ENCODE measurements around the gene FTCDNL1. TPM values are rescaled to one million over a fixed set of nuclear protein-coding genes. Genes with fewer than 3 reads are reported as not detected.

FTCDNL1 gene
- polyA plus RNA-seq, 3 donors: 2.4 to 7.3 (median 4.1) TPM

GRCh38 chr2:199862788-199863187 is 11.8 kb upstream of the FTCDNL1 start:
- Histone ChIP-seq H3K27ac (ENCODE audit: low read depth in 1 of 2, low read length in 2 of 2) (no peak overlapping the region), H3K4me1 (ENCODE audit: control insufficient read depth in 1 of 2, insufficient read depth in 2 of 2, low read length in 2 of 2) (peaks cover 0 to 7% of the 10 kb centered on the region in 2 donors), H3K4me3 (replicated peaks in 1 of 3; ENCODE audit: low read depth in 2 of 3, low read length in 3 of 3) (no peak overlapping the region), H3K4me2 (replicated peaks; ENCODE audit: extremely low read depth, low read length, poor library complexity, severe bottlenecking) (no peak overlapping the region), H2AFZ (ENCODE audit: insufficient read depth, low read depth, low read length, poor library complexity, severe bottlenecking) (no peak overlapping the region), H3K9ac (ENCODE audit: insufficient read depth, low read length, poor library complexity, severe bottlenecking) (no peak overlapping the region), H3K27me3 (ENCODE audit: control insufficient read depth in 2 of 2, insufficient read depth in 2 of 2, low read length in 2 of 2) (no peaks in the 10 kb centered on the region), H4K20me1 (ENCODE audit: insufficient read depth, low read length) (no peaks in the 10 kb centered on the region), H3K79me2 (ENCODE audit: insufficient read depth, low read length) (no peaks in the 10 kb centered on the region), H3K36me3 (replicated peaks in 1 of 2; ENCODE audit: control insufficient read depth in 1 of 2, insufficient read depth in 2 of 2, low read length in 2 of 2) (no peaks in the 10 kb centered on the region), H3K9me3 (replicated peaks in 1 of 2; ENCODE audit: control insufficient read depth in 1 of 2, insufficient read depth in 1 of 2, low read length in 2 of 2) (no peaks in the 10 kb centered on the region)
- no CpG with 5 or more reads among the region's 3 CpGs for WGBS (ENCODE audit: insufficient coverage)
- no peaks in the 10 kb centered on the region for H3K27me3 Mint-ChIP-seq (ENCODE audit: low read depth in 3 of 3)
- H3K36me3 Mint-ChIP-seq: no peaks in the 10 kb centered on the region
- TF ChIP-seq CTCF (IDR thresholded peaks at IDR 0.05): no peak
- peaks cover 6% of the 10 kb centered on the region for H3K4me1 Mint-ChIP-seq
- no peaks in the 10 kb centered on the region for H3K9me3 Mint-ChIP-seq
- intact Hi-C loops (cut with micrococcal nuclease): loop anchor here in 1 of 2 donors (5.0 kb wide), 1 partner anchor 160 kb away; no protein-coding TSS in a partner anchor
- H3K27ac Mint-ChIP-seq: peak overlapping the region in 1 of 7 donors; percentile 45
- DNase-seq: no peak
- no peak overlapping the region for H3K4me3 Mint-ChIP-seq

GRCh38 chr2:199861132-199861774 is 10.3 kb upstream of the FTCDNL1 start:
- H3K27me3 Mint-ChIP-seq (ENCODE audit: low read depth in 3 of 3): peaks cover 0 to 2% (median 1%) of the 10 kb centered on the region in 3 donors

More at GRCh38 chr2:199861132-199861774, 10.3 kb upstream of the FTCDNL1 start:
- no CpG with 5 or more reads among the region's 4 CpGs for WGBS (ENCODE audit: insufficient coverage)
- peaks cover 0 to 7% of the 10 kb centered on the region in 2 donors for H3K4me1 ChIP-seq (ENCODE audit: control insufficient read depth in 1 of 2, insufficient read depth in 2 of 2, low read length in 2 of 2)
- peak; percentile 71 for TF ChIP-seq CTCF (IDR thresholded peaks at IDR 0.05)
- H3K27ac ChIP-seq (ENCODE audit: low read depth in 1 of 2, low read length in 2 of 2): no peak overlapping the region
- H3K9ac ChIP-seq (ENCODE audit: insufficient read depth, low read length, poor library complexity, severe bottlenecking): no peak overlapping the region
- no peaks in the 10 kb centered on the region for H4K20me1 ChIP-seq (ENCODE audit: insufficient read depth, low read length)
- peaks cover 6% of the 10 kb centered on the region for H3K4me1 Mint-ChIP-seq
- no peaks in the 10 kb centered on the region for H3K36me3 ChIP-seq (replicated peaks in 1 of 2; ENCODE audit: control insufficient read depth in 1 of 2, insufficient read depth in 2 of 2, low read length in 2 of 2)
- H2AFZ ChIP-seq (ENCODE audit: insufficient read depth, low read depth, low read length, poor library complexity, severe bottlenecking): peak overlapping the region; percentile 43
- no peaks in the 10 kb centered on the region for H3K27me3 ChIP-seq (ENCODE audit: control insufficient read depth in 2 of 2, insufficient read depth in 2 of 2, low read length in 2 of 2)
- peak overlapping the region; percentile 48 for H3K4me2 ChIP-seq (replicated peaks; ENCODE audit: extremely low read depth, low read length, poor library complexity, severe bottlenecking)
- no peaks in the 10 kb centered on the region for H3K9me3 Mint-ChIP-seq
- H3K79me2 ChIP-seq (ENCODE audit: insufficient read depth, low read length): no peaks in the 10 kb centered on the region
- peak overlapping the region in 1 of 3 experiments; percentile 38 for H3K4me3 ChIP-seq (replicated peaks in 1 of 3; ENCODE audit: low read depth in 2 of 3, low read length in 3 of 3)
- H3K9me3 ChIP-seq (replicated peaks in 1 of 2; ENCODE audit: control insufficient read depth in 1 of 2, insufficient read depth in 1 of 2, low read length in 2 of 2): no peaks in the 10 kb centered on the region
- H3K27ac Mint-ChIP-seq: peak overlapping the region in 2 of 7 donors; percentile 35 to 40
- H3K36me3 Mint-ChIP-seq: no peaks in the 10 kb centered on the region
- intact Hi-C loops (cut with micrococcal nuclease): loop anchor here in 1 of 2 donors (5.0 kb wide), 1 partner anchor 159 kb away; no protein-coding TSS in a partner anchor
- DNase-seq: peak; percentile 14 to 27 (median 22)
- peak overlapping the region in 1 of 2 donors; percentile 35 for H3K4me3 Mint-ChIP-seq

Data from CD14-positive monocyte (primary cell).